HG03064 (cell line): ENCODE results near the gene PEMT.

Experiments used
- ATAC-seq: cut with Tn5 transposase; IDR thresholded peaks from one replicate; pipeline ENCODE4 v1.9.1; 2021; ENCODE audit warnings: low read depth; ENCODE audit not compliant: unreplicated experiment

PEMT gene

GRCh38 chr17:17506181-17506741 lies 85.2 kb downstream of the PEMT start:
- ATAC-seq = no peak

GRCh38 chr17:17505610-17506171 lies 85.8 kb downstream of the PEMT start:
- ATAC-seq = no peak

GRCh38 chr17:17505151-17505550 lies 86.4 kb downstream of the PEMT start:
- ATAC-seq = no peak

- no peak for ATAC-seq
Measured at GRCh38 chr17:17504341-17505140, 87.0 kb downstream of the PEMT start.

- no peak for ATAC-seq
Measured at GRCh38 chr17:17503566-17504130, 87.9 kb downstream of the PEMT start.

- no peak for ATAC-seq
Measured at GRCh38 chr17:17502741-17503565, 88.6 kb downstream of the PEMT start.

GRCh38 chr17:17500999-17501605 lies 90.4 kb downstream of the PEMT start:
- ATAC-seq = no peak

- ATAC-seq = no peak
Measured at GRCh38 chr17:17499402-17500145, 91.9 kb downstream of the PEMT start.

GRCh38 chr17:17498606-17499301 lies 92.8 kb downstream of the PEMT start:
- ATAC-seq = no peak

- no peak for ATAC-seq
Measured at GRCh38 chr17:17497845-17498520, 93.5 kb downstream of the PEMT start.

- no peak for ATAC-seq
Measured at GRCh38 chr17:17497065-17497844, 94.3 kb downstream of the PEMT start.

GRCh38 chr17:17496189-17497064 lies 95.1 kb downstream of the PEMT start, which contains the start of gene RASD1:
TSS of gene RASD1 (minus strand) at chr17:17496395. CDS start at chr17:17496181, 214 bp downstream.
- peak; percentile 55 for ATAC-seq

GRCh38 chr17:17495536-17496188 lies 95.8 kb downstream of the PEMT start:
- ATAC-seq = no peak

- no peak for ATAC-seq
Measured at GRCh38 chr17:17494870-17495535, 96.5 kb downstream of the PEMT start.

- no peak for ATAC-seq
Measured at GRCh38 chr17:17494499-17494869, 97.0 kb downstream of the PEMT start.

- no peak for ATAC-seq
Measured at GRCh38 chr17:17493986-17494466, 97.5 kb downstream of the PEMT start.
